GM19438 (cell line): ENCODE measurements around the gene POFUT2.
"Not testable (repeated sequence)": the region's sequence is repeated elsewhere in the genome, so short reads cannot be mapped to it uniquely, and the experiment has no call there.

ENCODE experiments used
- ATAC-seq: cut with Tn5 transposase; IDR thresholded peaks from one replicate; pipeline ENCODE4 v1.9.1; 2021; ENCODE audit warnings: low read depth; ENCODE audit not compliant: unreplicated experiment

POFUT2 gene

GRCh38 chr21:45326169-45326851 is 38.6 kb upstream of the POFUT2 start:
- no peak for ATAC-seq

GRCh38 chr21:45325206-45326168 is 37.8 kb upstream of the POFUT2 start:
- ATAC-seq = no peak

GRCh38 chr21:45324489-45325205 is 37.0 kb upstream of the POFUT2 start:
- no peak for ATAC-seq

GRCh38 chr21:45323487-45324311 is 36.0 kb upstream of the POFUT2 start:
- ATAC-seq = no peak

GRCh38 chr21:45322960-45323461 is 35.3 kb upstream of the POFUT2 start:
- no peak for ATAC-seq

- no peak for ATAC-seq
These were observed 34.7 kb upstream of the POFUT2 start for GRCh38 chr21:45322231-45322959.

- no peak for ATAC-seq
These were observed 32.7 kb upstream of the POFUT2 start for GRCh38 chr21:45320261-45321025.

GRCh38 chr21:45319461-45320211 is 31.9 kb upstream of the POFUT2 start:
- ATAC-seq = no peak

GRCh38 chr21:45318556-45319404 is 31.1 kb upstream of the POFUT2 start:
- no peak for ATAC-seq

GRCh38 chr21:45318146-45318555 is 30.5 kb upstream of the POFUT2 start:
- no peak for ATAC-seq

- no peak for ATAC-seq
These were observed 29.9 kb upstream of the POFUT2 start for GRCh38 chr21:45317398-45318145.

- no peak for ATAC-seq
These were observed 29.2 kb upstream of the POFUT2 start for GRCh38 chr21:45316871-45317397.

GRCh38 chr21:45315676-45316470 is 28.2 kb upstream of the POFUT2 start:
- ATAC-seq = not testable (repeated sequence)

GRCh38 chr21:45313682-45314081 is 26.0 kb upstream of the POFUT2 start:
- ATAC-seq = no peak

GRCh38 chr21:45313015-45313414 is 25.3 kb upstream of the POFUT2 start:
- no peak for ATAC-seq
